DND-41 (cell line): ENCODE results near the gene CDHR1.
"Not testable (repeated sequence)": the region's sequence is repeated elsewhere in the genome, so short reads cannot be mapped to it uniquely, and the experiment has no call there.

Experiments used
- ATAC-seq: fragments of 200-7000 bp; cut with Tn5 transposase; 3 replicates; pipeline ENCODE4 v1.9.1; 2021; ENCODE audit warnings: low read depth; ENCODE audit not compliant: insufficient read depth
- DNase-seq: peaks from one replicate; pipeline ENCODE4 v3.0.0-alpha.2; 2020
- H2AFZ ChIP-seq: 2 replicates; pipeline ENCODE4 v1.6.0; 2012; ENCODE audit warnings: low read depth, low read length
- H3K27ac ChIP-seq: 2 replicates; pipeline ENCODE4 v1.5.1; 2012; ENCODE audit warnings: low read length, inconsistent platforms
- H3K27me3 ChIP-seq: fragments of 200-600 bp; sonication (generic); 2 replicates; pipeline ENCODE4 v1.6.0; 2012; ENCODE audit warnings: low read length, mild to moderate bottlenecking, inconsistent platforms; ENCODE audit not compliant: insufficient read depth, poor library complexity
- H3K36me3 ChIP-seq: 2 replicates; pipeline ENCODE4 v1.5.1; 2012; ENCODE audit warnings: low read length, inconsistent platforms; ENCODE audit not compliant: insufficient read depth
- H3K4me1 ChIP-seq: 2 replicates; pipeline ENCODE4 v1.5.1; 2012; ENCODE audit warnings: mild to moderate bottlenecking, low read length; ENCODE audit not compliant: insufficient read depth
- H3K4me2 ChIP-seq: 2 replicates; pipeline ENCODE4 v1.6.0; 2012; ENCODE audit warnings: mild to moderate bottlenecking, moderate library complexity, low read length, inconsistent platforms; ENCODE audit not compliant: insufficient read depth
- H3K4me3 ChIP-seq, 2 experiments: fragments of 200-600 bp in 1 of 2; shearing (Covaris generic) in 1 of 2; 2 replicates each; pipeline ENCODE4 v1.5.1; 2012 to 2016; ENCODE audit warnings: inconsistent platforms in 2 of 2, low read length in 2 of 2, mild to moderate bottlenecking in 2 of 2, low read depth in 1 of 2, moderate library complexity in 1 of 2
- H3K79me2 ChIP-seq: 2 replicates; pipeline ENCODE4 v1.6.0; 2012; ENCODE audit warnings: low read length, inconsistent platforms; ENCODE audit not compliant: insufficient read depth
- H3K9ac ChIP-seq: 2 replicates; pipeline ENCODE4 v1.6.0; 2012; ENCODE audit warnings: low read depth, mild to moderate bottlenecking, inconsistent platforms, low read length, moderate library complexity
- H3K9me3 ChIP-seq: 2 replicates; pipeline ENCODE4 v1.5.1; 2012; ENCODE audit warnings: low read length, moderate library complexity, mild to moderate bottlenecking, inconsistent platforms; ENCODE audit not compliant: insufficient read depth, severe bottlenecking
- H4K20me1 ChIP-seq: 2 replicates; pipeline ENCODE4 v1.6.0; 2012; ENCODE audit warnings: low read length; ENCODE audit not compliant: insufficient read depth
- EZH2 ChIP-seq: IDR thresholded peaks from 3 replicates; pipeline ENCODE4 v1.6.1; 2012; ENCODE audit warnings: borderline replicate concordance, low read depth, mild to moderate bottlenecking, moderate library complexity, low read length, inconsistent platforms; ENCODE audit not compliant: severe bottlenecking
- TF ChIP-seq, protein P1 (sequence below): IDR thresholded peaks from 2 replicates; pipeline ENCODE4 v1.5.1; 2012; ENCODE audit warnings: borderline replicate concordance, low read length, moderate library complexity, mild to moderate bottlenecking; ENCODE audit not compliant: poor library complexity, severe bottlenecking; ENCODE audit errors: extremely low read depth

Gene CDHR1

DNA sequence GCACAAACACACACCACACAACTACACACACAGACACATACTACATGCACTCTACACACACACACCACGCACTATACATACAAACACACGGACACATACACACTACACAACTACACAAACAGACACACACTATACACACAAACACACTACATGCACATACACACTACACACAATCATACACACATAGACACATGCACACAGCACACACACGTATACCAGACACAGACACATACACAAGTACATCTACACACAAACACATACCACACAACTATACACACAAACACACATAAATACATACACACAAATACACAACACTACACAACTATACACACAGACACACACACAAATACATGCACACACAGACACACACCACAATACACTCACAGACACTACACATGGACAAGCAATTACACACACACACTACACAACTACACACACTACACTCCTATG is 16.2 kb upstream of the CDHR1 start:
- no peaks in the 10 kb centered on the region for H3K36me3 ChIP-seq
- no peaks in the 10 kb centered on the region for H3K27me3 ChIP-seq
- H4K20me1 ChIP-seq = no peaks in the 10 kb centered on the region
- peaks cover 10% of the 10 kb centered on the region for H3K4me1 ChIP-seq
- no peaks in the 10 kb centered on the region for H3K79me2 ChIP-seq
- no peak for DNase-seq
- no peak overlapping the region for H3K9ac ChIP-seq
- H2AFZ ChIP-seq = no peak overlapping the region
- H3K4me2 ChIP-seq = no peak overlapping the region
- no peaks in the 10 kb centered on the region for H3K9me3 ChIP-seq
- no peak overlapping the region for H3K27ac ChIP-seq
- no peak for ATAC-seq
- TF ChIP-seq, protein P1, sequence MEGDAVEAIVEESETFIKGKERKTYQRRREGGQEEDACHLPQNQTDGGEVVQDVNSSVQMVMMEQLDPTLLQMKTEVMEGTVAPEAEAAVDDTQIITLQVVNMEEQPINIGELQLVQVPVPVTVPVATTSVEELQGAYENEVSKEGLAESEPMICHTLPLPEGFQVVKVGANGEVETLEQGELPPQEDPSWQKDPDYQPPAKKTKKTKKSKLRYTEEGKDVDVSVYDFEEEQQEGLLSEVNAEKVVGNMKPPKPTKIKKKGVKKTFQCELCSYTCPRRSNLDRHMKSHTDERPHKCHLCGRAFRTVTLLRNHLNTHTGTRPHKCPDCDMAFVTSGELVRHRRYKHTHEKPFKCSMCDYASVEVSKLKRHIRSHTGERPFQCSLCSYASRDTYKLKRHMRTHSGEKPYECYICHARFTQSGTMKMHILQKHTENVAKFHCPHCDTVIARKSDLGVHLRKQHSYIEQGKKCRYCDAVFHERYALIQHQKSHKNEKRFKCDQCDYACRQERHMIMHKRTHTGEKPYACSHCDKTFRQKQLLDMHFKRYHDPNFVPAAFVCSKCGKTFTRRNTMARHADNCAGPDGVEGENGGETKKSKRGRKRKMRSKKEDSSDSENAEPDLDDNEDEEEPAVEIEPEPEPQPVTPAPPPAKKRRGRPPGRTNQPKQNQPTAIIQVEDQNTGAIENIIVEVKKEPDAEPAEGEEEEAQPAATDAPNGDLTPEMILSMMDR = no peak
- no peak for TF ChIP-seq EZH2
- H3K4me3 ChIP-seq = no peak overlapping the region

DNA sequence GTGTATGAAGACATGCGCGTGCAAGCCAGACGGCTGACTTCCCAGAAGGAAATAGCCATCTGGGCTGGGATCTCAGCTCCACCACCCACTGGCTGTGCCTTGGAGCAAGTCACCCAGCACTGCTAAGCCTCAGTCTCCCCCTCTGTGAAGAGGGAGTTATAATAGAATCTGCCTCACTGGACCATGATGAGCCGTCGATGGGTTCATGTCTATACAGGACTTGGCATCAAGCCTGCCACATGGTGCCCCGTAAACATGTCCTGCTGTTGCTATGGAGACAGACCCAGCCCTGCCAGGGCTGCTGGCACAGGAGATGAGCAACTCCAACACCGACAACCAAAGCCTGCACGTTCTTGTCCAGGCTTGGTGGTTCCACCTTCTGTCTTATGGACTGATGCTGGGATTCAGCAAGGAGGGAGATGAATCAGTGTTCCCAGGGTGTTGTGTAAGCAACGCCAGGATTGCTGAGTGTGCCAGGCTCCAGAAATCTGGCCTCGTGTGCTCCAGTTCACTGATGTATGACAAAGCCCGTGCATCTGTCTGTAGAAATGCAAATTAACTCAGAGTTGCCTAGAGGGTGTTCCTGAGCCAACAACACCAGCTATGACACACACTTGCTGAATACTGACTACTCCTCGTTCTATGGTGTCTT is 15.2 kb upstream of the CDHR1 start:
- no peaks in the 10 kb centered on the region for H3K27me3 ChIP-seq
- H3K4me2 ChIP-seq = no peak overlapping the region
- DNase-seq (no peak), ATAC-seq (no peak)
- H3K4me3 ChIP-seq = no peak overlapping the region
- H3K9ac ChIP-seq = no peak overlapping the region
- no peaks in the 10 kb centered on the region for H3K79me2 ChIP-seq
- no peak overlapping the region for H2AFZ ChIP-seq
- H3K36me3 ChIP-seq = no peaks in the 10 kb centered on the region
- H3K9me3 ChIP-seq = no peaks in the 10 kb centered on the region
- TF ChIP-seq, protein P1 = no peak
- no peak for TF ChIP-seq EZH2
- no peak overlapping the region for H3K27ac ChIP-seq
- no peaks in the 10 kb centered on the region for H4K20me1 ChIP-seq
- H3K4me1 ChIP-seq = peaks cover 10% of the 10 kb centered on the region

DNA sequence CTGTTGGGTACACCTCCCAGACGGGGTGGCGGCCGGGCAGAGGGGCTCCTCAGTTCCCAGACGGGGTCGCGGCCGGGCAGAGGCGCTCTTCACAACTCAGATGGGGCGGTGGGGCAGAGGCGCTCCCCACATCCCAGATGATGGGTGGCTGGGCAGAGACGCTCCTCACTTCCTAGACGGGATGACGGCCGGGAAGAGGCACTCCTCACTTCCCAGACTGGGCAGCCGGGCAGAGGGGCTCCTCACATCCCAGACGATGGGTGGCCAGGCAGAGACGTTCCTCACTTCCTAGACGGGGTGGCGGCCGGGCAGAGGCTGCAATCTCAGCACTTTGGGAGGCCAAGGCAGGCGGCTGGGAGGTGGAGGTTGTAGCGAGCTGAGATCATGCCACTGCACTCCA is 14.0 kb upstream of the CDHR1 start:
- not testable (repeated sequence) for H3K4me1 ChIP-seq, H3K79me2 ChIP-seq, H3K36me3 ChIP-seq, H2AFZ ChIP-seq, H3K4me3 ChIP-seq, DNase-seq, H3K9me3 ChIP-seq, ATAC-seq, H3K4me2 ChIP-seq, H3K27ac ChIP-seq, H3K27me3 ChIP-seq, H4K20me1 ChIP-seq, H3K9ac ChIP-seq

DNA sequence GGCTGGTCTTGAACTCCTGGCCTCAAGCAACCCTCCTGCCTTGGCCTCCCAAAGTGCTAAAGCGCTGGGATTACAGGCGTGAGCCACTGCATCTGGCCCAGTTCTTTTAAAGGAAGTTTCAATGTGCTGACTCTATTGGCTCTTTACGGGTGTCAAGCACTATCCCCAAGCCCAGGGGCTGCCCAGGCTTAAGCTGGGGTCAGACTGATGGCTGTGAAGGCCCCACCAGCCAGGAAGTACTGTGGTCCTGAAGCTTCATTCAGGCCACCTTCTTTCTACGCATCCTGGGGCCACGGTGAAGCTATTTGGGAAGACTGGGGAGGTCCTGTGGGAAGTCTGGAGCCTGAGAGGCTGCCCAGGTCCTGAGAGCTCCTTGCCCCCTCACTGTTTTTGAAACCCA is 12.7 kb upstream of the CDHR1 start:
- H3K9me3 ChIP-seq = no peaks in the 10 kb centered on the region
- no peaks in the 10 kb centered on the region; the same call in 1 of the 2 replicates for H4K20me1 ChIP-seq
- DNase-seq = no peak
- H3K4me1 ChIP-seq = peaks cover 10% of the 10 kb centered on the region
- ATAC-seq = no peak
- no peaks in the 10 kb centered on the region for H3K36me3 ChIP-seq
- H2AFZ ChIP-seq = no peak overlapping the region
- no peak overlapping the region for H3K4me3 ChIP-seq
- no peaks in the 10 kb centered on the region for H3K79me2 ChIP-seq
- H3K9ac ChIP-seq = no peak overlapping the region
- no peak overlapping the region for H3K4me2 ChIP-seq
- no peaks in the 10 kb centered on the region for H3K27me3 ChIP-seq
- H3K27ac ChIP-seq = no peak overlapping the region
- no peak for TF ChIP-seq EZH2
- TF ChIP-seq, protein P1 = no peak
